NCI-H510A (cell line): Measurements from ENCODE around the gene RCBTB1.
"Not testable (repeated sequence)": the region's sequence is repeated elsewhere in the genome, so short reads cannot be mapped to it uniquely, and the experiment has no call there.

ENCODE experiments used
- DNase-seq: peaks from one replicate; lab custom pipeline; 2025; lab: John Stamatoyannopoulos, UW

The RCBTB1 gene

GRCh38 chr13:49516467-49516866, 68.9 kb downstream of the RCBTB1 start:
- DNase-seq: no peak

GRCh38 chr13:49512578-49512977, 72.8 kb downstream of the RCBTB1 start:
- DNase-seq: no peak

GRCh38 chr13:49503951-49504350, 81.4 kb downstream of the RCBTB1 start:
- DNase-seq: no peak

- DNase-seq: no peak
Measured at GRCh38 chr13:49502954-49503353, 82.4 kb downstream of the RCBTB1 start.

- no peak for DNase-seq
Measured at GRCh38 chr13:49499889-49500660, 85.3 kb downstream of the RCBTB1 start.

GRCh38 chr13:49498206-49498605, 87.2 kb downstream of the RCBTB1 start:
- DNase-seq: no peak

- DNase-seq: no peak
Measured at GRCh38 chr13:49497272-49497671, 88.1 kb downstream of the RCBTB1 start.

GRCh38 chr13:49496837-49497236, 88.5 kb downstream of the RCBTB1 start:
- not testable (repeated sequence) for DNase-seq

GRCh38 chr13:49495783-49496762, 89.3 kb downstream of the RCBTB1 start, which contains the start of gene PHF11:
PHF11 (plus strand) TSS chr13:49495953; CDS start chr13:49496002, 49 bp downstream.
- DNase-seq: no peak

GRCh38 chr13:49494645-49495044, 90.7 kb downstream of the RCBTB1 start:
- DNase-seq: no peak

- no peak for DNase-seq
Measured at GRCh38 chr13:49488563-49488962, 96.8 kb downstream of the RCBTB1 start.
